DMS153 (cell line): Measurements from ENCODE around the gene BPIFA2.
"Not testable (repeated sequence)": the region's sequence is repeated elsewhere in the genome, so short reads cannot be mapped to it uniquely, and the experiment has no call there.

Experiments used
- DNase-seq: peaks from one replicate; lab custom pipeline; 2025; lab: John Stamatoyannopoulos, UW

BPIFA2 gene

GRCh38 chr20:33167859-33168258, at the start of gene BPIFA2:
Gene BPIFA2 (plus strand): TSS chr20:33168159. CDS start chr20:33169146, 987 bp downstream.
- no peak for DNase-seq

- no peak for DNase-seq
Observed at GRCh38 chr20:33119725-33120720, 47.9 kb upstream of the BPIFA2 start.

GRCh38 chr20:33120934-33121333, 47.0 kb upstream of the BPIFA2 start:
- DNase-seq = no peak

GRCh38 chr20:33122297-33122696, 45.7 kb upstream of the BPIFA2 start:
- DNase-seq = not testable (repeated sequence)

- no peak for DNase-seq
Observed at GRCh38 chr20:33124261-33124660, 43.7 kb upstream of the BPIFA2 start.

- DNase-seq = no peak
Observed at GRCh38 chr20:33124994-33125393, 43.0 kb upstream of the BPIFA2 start.

- no peak for DNase-seq
Observed at GRCh38 chr20:33125983-33126382, 42.0 kb upstream of the BPIFA2 start.

GRCh38 chr20:33127422-33128097, 40.4 kb upstream of the BPIFA2 start:
- no peak for DNase-seq

GRCh38 chr20:33130568-33131061, 37.3 kb upstream of the BPIFA2 start:
- DNase-seq = peak; percentile 94

- DNase-seq = no peak
Observed at GRCh38 chr20:33131949-33132473, 35.9 kb upstream of the BPIFA2 start.

GRCh38 chr20:33132513-33133372, 35.2 kb upstream of the BPIFA2 start:
- no peak for DNase-seq

GRCh38 chr20:33133373-33133941, 34.5 kb upstream of the BPIFA2 start:
- DNase-seq = no peak

GRCh38 chr20:33137195-33137594, 30.8 kb upstream of the BPIFA2 start:
- no peak for DNase-seq

GRCh38 chr20:33139467-33139866, 28.5 kb upstream of the BPIFA2 start:
- no peak for DNase-seq

- no peak for DNase-seq
Observed at GRCh38 chr20:33145521-33145920, 22.4 kb upstream of the BPIFA2 start.

GRCh38 chr20:33147299-33147698, 20.7 kb upstream of the BPIFA2 start:
- no peak for DNase-seq

- DNase-seq = no peak
Observed at GRCh38 chr20:33148040-33148439, 19.9 kb upstream of the BPIFA2 start.

GRCh38 chr20:33154252-33154651, 13.7 kb upstream of the BPIFA2 start:
- no peak for DNase-seq

- DNase-seq = no peak
Observed at GRCh38 chr20:33158637-33159385, 9.1 kb upstream of the BPIFA2 start.

GRCh38 chr20:33159713-33160112, 8.2 kb upstream of the BPIFA2 start:
- DNase-seq = no peak

- DNase-seq = no peak
Observed at GRCh38 chr20:33160681-33161080, 7.3 kb upstream of the BPIFA2 start.
